Fibroblast of lung (primary cell): ENCODE measurements around the gene ASIC4. TPM values are rescaled to one million over a fixed set of nuclear protein-coding genes. Genes with fewer than 3 reads are reported as not detected.

Experiments used
- DNase-seq, 2 donors: peaks; one replicate each; pipeline versions ENCODE4 v3.0.0 to v3.0.0-alpha.2; 2010; ENCODE audit warnings: low read depth in 2 of 2
- H2AFZ ChIP-seq: 2 replicates; pipeline ENCODE4 v1.5.1; 2012; ENCODE audit warnings: low read length, control low read depth, inconsistent platforms
- H3K27ac ChIP-seq: 2 replicates; pipeline ENCODE4 v1.5.1; 2011; ENCODE audit warnings: low read length, control low read depth; ENCODE audit not compliant: insufficient read depth
- H3K27me3 ChIP-seq: 2 replicates; pipeline ENCODE4 v1.5.1; 2011; ENCODE audit warnings: mild to moderate bottlenecking, low read length; ENCODE audit not compliant: control insufficient read depth, insufficient read depth
- H3K36me3 ChIP-seq: 2 replicates; pipeline ENCODE4 v1.5.1; 2011; ENCODE audit warnings: low read length; ENCODE audit not compliant: control insufficient read depth, insufficient read depth
- H3K4me1 ChIP-seq: 2 replicates; pipeline ENCODE4 v1.5.1; 2011; ENCODE audit warnings: low read length; ENCODE audit not compliant: control insufficient read depth, insufficient read depth; ENCODE audit errors: extremely low read depth
- H3K4me2 ChIP-seq: 2 replicates; pipeline ENCODE4 v1.5.1; 2011; ENCODE audit warnings: low read length, control low read depth; ENCODE audit not compliant: insufficient read depth; ENCODE audit errors: extremely low read depth
- H3K4me3 ChIP-seq, 4 experiments: fragments of 200-600 bp in 1 of 4; sonication (generic) in 1 of 4; replicated peaks in 1 of 4; 2 replicates each; pipeline ENCODE4 v1.5.1; 2011 to 2016; ENCODE audit warnings: low read length in 4 of 4, low read depth in 3 of 4, mild to moderate bottlenecking in 3 of 4, control low read depth in 2 of 4, inconsistent platforms in 1 of 4, mixed read lengths in 1 of 4; ENCODE audit not compliant: insufficient read depth in 1 of 4; ENCODE audit errors: control extremely low read depth in 1 of 4
- H3K79me2 ChIP-seq: 2 replicates; pipeline ENCODE4 v1.5.1; 2012; ENCODE audit warnings: mild to moderate bottlenecking, low read length, inconsistent platforms; ENCODE audit not compliant: control insufficient read depth, insufficient read depth
- H3K9ac ChIP-seq: 2 replicates; pipeline ENCODE4 v1.5.1; 2011; ENCODE audit warnings: mild to moderate bottlenecking, low read length, control low read depth; ENCODE audit not compliant: insufficient read depth
- H3K9me3 ChIP-seq: 2 replicates; pipeline ENCODE4 v1.5.1; 2012; ENCODE audit warnings: low read depth, low read length; ENCODE audit not compliant: control insufficient read depth, insufficient read depth
- H4K20me1 ChIP-seq: 2 replicates; pipeline ENCODE4 v1.5.1; 2011; ENCODE audit warnings: low read length; ENCODE audit not compliant: control insufficient read depth, insufficient read depth; ENCODE audit errors: extremely low read depth
- CTCF ChIP-seq, 2 donors: IDR thresholded peaks in 1 of 2; conservative IDR thresholded peaks in 1 of 2; 1 replicate in 1 of 2; 2 replicates in 1 of 2; pipeline ENCODE4 v1.5.1; 2011 to 2012; ENCODE audit warnings: low read length in 2 of 2, control low read depth in 1 of 2, inconsistent platforms in 1 of 2, low read depth in 1 of 2, mild to moderate bottlenecking in 1 of 2
- EZH2 ChIP-seq: IDR thresholded peaks from 2 replicates; pipeline ENCODE4 v1.5.1; 2012; ENCODE audit warnings: low read length, control low read depth, mild to moderate bottlenecking; ENCODE audit errors: missing control alignments
- polyA plus RNA-seq, 2 donors: library from polyadenylated mRNA; depleted of rRNA in 1 of 2; stranded (reverse) in 1 of 2; unstranded in 1 of 2; fragments of >200 nt; gene quantifications; 2 replicates each; pipeline ENCODE4 v1.2.1, GENCODE V29; 2011 to 2012; ENCODE audit warnings: missing spikeins in 1 of 2
- total RNA-seq: library from RNA; depleted of rRNA; stranded (reverse); fragments of >200 nt; gene quantifications from 2 replicates; pipeline ENCODE4 v1.2.1, GENCODE V29; 2014

The ASIC4 gene
- total and polyA plus RNA-seq, 2 donors (not counting 1 experiment from before 2014, with no cell fraction given): 0.33 TPM; not detected in 1

GRCh38 chr2:219495531-219496122 lies 18.7 kb upstream of the ASIC4 start:
- H4K20me1 ChIP-seq: no peaks in the 10 kb centered on the region
- no peaks in the 10 kb centered on the region for H3K36me3 ChIP-seq
- no peak overlapping the region for H2AFZ ChIP-seq
- no peak overlapping the region for H3K9ac ChIP-seq
- no peaks in the 10 kb centered on the region for H3K9me3 ChIP-seq
- peaks cover 17% of the 10 kb centered on the region for H3K27me3 ChIP-seq
- H3K4me1 ChIP-seq: peaks cover 9% of the 10 kb centered on the region
- H3K4me2 ChIP-seq: no peak overlapping the region
- DNase-seq: peak; percentile 73 to 77
- H3K79me2 ChIP-seq: peaks cover 6% of the 10 kb centered on the region
- TF ChIP-seq EZH2 (no peak), CTCF (conservative IDR thresholded peaks at IDR 0.05 in 1 of 2, IDR thresholded peaks at IDR 0.05 in 1 of 2; ENCODE audit: low read depth in 1 of 2, low read length in 2 of 2) (peak; percentile 60 to 64)
- H3K4me3 ChIP-seq: no peak overlapping the region
- H3K27ac ChIP-seq: no peak overlapping the region

- Histone ChIP-seq H3K27me3 (peaks cover 17% of the 10 kb centered on the region), H3K36me3 (no peaks in the 10 kb centered on the region), H3K4me2 (no peak overlapping the region), H3K4me3 (no peak overlapping the region), H3K4me1 (peaks cover 9% of the 10 kb centered on the region), H2AFZ (no peak overlapping the region), H3K79me2 (peaks cover 6% of the 10 kb centered on the region), H3K27ac (no peak overlapping the region), H4K20me1 (no peaks in the 10 kb centered on the region), H3K9ac (no peak overlapping the region), H3K9me3 (no peaks in the 10 kb centered on the region)
- TF ChIP-seq EZH2: no peak
- no peak for TF ChIP-seq CTCF (conservative IDR thresholded peaks at IDR 0.05 in 1 of 2, IDR thresholded peaks at IDR 0.05 in 1 of 2; ENCODE audit: low read depth in 1 of 2, low read length in 2 of 2)
- DNase-seq: no peak
These were observed 17.9 kb upstream of the ASIC4 start for GRCh38 chr2:219496247-219496824.

GRCh38 chr2:219496825-219497494 lies 17.3 kb upstream of the ASIC4 start:
- H2AFZ ChIP-seq: peak overlapping the region; percentile 28
- H3K9ac ChIP-seq: no peak overlapping the region
- peak overlapping the region in 2 of 4 experiments; percentile 70 to 90 for H3K4me3 ChIP-seq
- peaks cover 9% of the 10 kb centered on the region for H3K4me1 ChIP-seq
- no peak overlapping the region for H3K27ac ChIP-seq
- H3K36me3 ChIP-seq: peaks cover 2% of the 10 kb centered on the region
- peaks cover 6% of the 10 kb centered on the region for H3K79me2 ChIP-seq
- TF ChIP-seq EZH2 (peak; percentile 84), CTCF (conservative IDR thresholded peaks at IDR 0.05 in 1 of 2, IDR thresholded peaks at IDR 0.05 in 1 of 2; ENCODE audit: low read depth in 1 of 2, low read length in 2 of 2) (no peak)
- DNase-seq: peak; percentile 24 to 44
- peak overlapping the region; percentile 33 for H3K4me2 ChIP-seq
- no peaks in the 10 kb centered on the region for H3K9me3 ChIP-seq
- H4K20me1 ChIP-seq: no peaks in the 10 kb centered on the region
- H3K27me3 ChIP-seq: peaks cover 17% of the 10 kb centered on the region
